Prostate gland (tissue), 2 donors: Measurements from ENCODE around the gene MAP2K3. TPM values are rescaled to one million over a fixed set of nuclear protein-coding genes. Genes with fewer than 3 reads are reported as not detected.

ENCODE experiments used
- DNase-seq: peaks from one replicate; pipeline ENCODE4 v3.0.0-alpha.2; 2019; ENCODE audit warnings: low spot score
- H3K27ac ChIP-seq, 2 donors: fragments of 200-600 bp; sonication (generic); 2 replicates each; pipeline ENCODE4 v1.5.1; 2017 to 2019
- H3K27me3 ChIP-seq: fragments of 200-600 bp; sonication (generic); replicated peaks from 2 replicates; pipeline ENCODE4 v1.5.1; 2019; ENCODE audit not compliant: insufficient read depth
- H3K36me3 ChIP-seq, 2 donors: fragments of 200-600 bp; sonication (generic); 1 replicate in 1 of 2; 2 replicates in 1 of 2; pipeline versions ENCODE4 v1.5.1 to v1.8.1; 2017 to 2019
- H3K4me1 ChIP-seq: fragments of 200-600 bp; sonication (generic); replicated peaks from 2 replicates; pipeline ENCODE4 v1.5.1; 2019
- H3K4me3 ChIP-seq, 2 donors: fragments of 200-600 bp; sonication (generic); 2 replicates each; pipeline ENCODE4 v1.5.1; 2017 to 2019
- H3K9me3 ChIP-seq: fragments of 200-600 bp; sonication (generic); 2 replicates; pipeline ENCODE4 v1.5.1; 2017
- CTCF ChIP-seq, 4 experiments: fragments of 200-600 bp in 2 of 4; fragments of 450-650 bp in 2 of 4; sonication (generic) in 2 of 4; IDR thresholded peaks; 1 replicate in 3 of 4; 2 replicates in 1 of 4; pipeline ENCODE4 v1.5.1; 2016 to 2019; ENCODE audit warnings: antibody characterized with exemption in 4 of 4, mild to moderate bottlenecking in 2 of 4, moderate library complexity in 2 of 4
- POLR2A ChIP-seq: fragments of 450-650 bp; IDR thresholded peaks from one replicate; pipeline ENCODE4 v1.6.1; 2016; ENCODE audit warnings: antibody characterized with exemption, mild to moderate bottlenecking
- POLR2AphosphoS5 ChIP-seq: sonication (generic); formaldehyde crosslinking; IDR thresholded peaks from one replicate; pipeline ENCODE4 v1.6.1; 2017; ENCODE audit warnings: antibody characterized with exemption
- WGBS: methylation state at CpG from one replicate; pipeline ENCODE4 v1.1.5; 2018; 5-methylcytosine and 5-hydroxymethylcytosine counted together
- intact Hi-C: fragments of 100-400 bp; cut with DNase I; formaldehyde crosslinking; loops from one replicate; pipeline ENCODE4 v1.14.2; 2022
- total RNA-seq, 2 donors: library from RNA; depleted of rRNA; stranded (reverse); fragments of >200 nt; gene quantifications; one replicate each; pipeline ENCODE4 v1.1.0, GENCODE V29; 2016

Gene MAP2K3
- total RNA-seq, 2 donors from 2014 or later: 24.0 to 25.9 TPM

- no peaks in the 10 kb centered on the region for H3K27me3 ChIP-seq
- DNase-seq: peak; percentile 92
- no peaks in the 10 kb centered on the region for H3K36me3 ChIP-seq
- H3K4me1 ChIP-seq: peaks cover 5% of the 10 kb centered on the region
- H3K4me3 ChIP-seq: peak overlapping the region; percentile 52
- under 1% methylated on average over 18 of the region's 52 CpGs for WGBS
- intact Hi-C loops: loop anchor here (5.0 kb wide), 2 partner anchors 63 to 148 kb away; partner anchors contain the start of genes DHRS7B and TMEM11
- H3K9me3 ChIP-seq: no peaks in the 10 kb centered on the region
- TF ChIP-seq POLR2A (peak; percentile 67), POLR2AphosphoS5 (peak; percentile 86), CTCF (IDR thresholded peaks at IDR 0.05) (peak in 1 of 4 experiments; percentile 23)
- peak overlapping the region; percentile 25 to 60 for H3K27ac ChIP-seq
Measured at GRCh38 chr17:21275579-21276263, 8.8 kb upstream of the MAP2K3 start.

GRCh38 chr17:21276264-21276588 lies 8.3 kb upstream of the MAP2K3 start:
- Histone ChIP-seq H3K27me3 (no peaks in the 10 kb centered on the region), H3K4me3 (peak overlapping the region; percentile 52), H3K4me1 (peaks cover 5% of the 10 kb centered on the region), H3K27ac (peak overlapping the region in 1 of 2 donors; percentile 25), H3K36me3 (no peaks in the 10 kb centered on the region), H3K9me3 (no peaks in the 10 kb centered on the region)
- no peak for DNase-seq
- WGBS: 13% methylated on average over 14 of the region's 17 CpGs
- intact Hi-C loops: loop anchor here (5.0 kb wide), 2 partner anchors 64 to 149 kb away; partner anchors contain the start of genes DHRS7B and TMEM11
- no peak for TF ChIP-seq CTCF (IDR thresholded peaks at IDR 0.05)
- TF ChIP-seq POLR2A: no peak

- intact Hi-C loops: loop anchor here (5.0 kb wide), 2 partner anchors 65 to 150 kb away; partner anchors contain the start of genes DHRS7B and TMEM11
- peaks cover 5% of the 10 kb centered on the region for H3K4me1 ChIP-seq
Measured at GRCh38 chr17:21277332-21277731, 7.2 kb upstream of the MAP2K3 start.

GRCh38 chr17:21278450-21279197 lies 5.9 kb upstream of the MAP2K3 start:
- Histone ChIP-seq H3K4me3 (no peak overlapping the region), H3K4me1 (peaks cover 5% of the 10 kb centered on the region), H3K36me3 (no peaks in the 10 kb centered on the region), H3K27ac (no peak overlapping the region), H3K9me3 (no peaks in the 10 kb centered on the region), H3K27me3 (no peaks in the 10 kb centered on the region)
- DNase-seq: no peak
- TF ChIP-seq POLR2A: no peak
- peak in 1 of 4 experiments; percentile 36 for TF ChIP-seq CTCF (IDR thresholded peaks at IDR 0.05)
- peak; percentile 66 for TF ChIP-seq POLR2AphosphoS5
- intact Hi-C loops: loop anchor here (5.0 kb wide), 2 partner anchors 66 to 151 kb away; partner anchors contain the start of genes DHRS7B and TMEM11
- 65% methylated on average over 8 of the region's 8 CpGs for WGBS

More at GRCh38 chr17:21277332-21277731, 7.2 kb upstream of the MAP2K3 start:
- Histone ChIP-seq H3K9me3 (no peaks in the 10 kb centered on the region), H3K4me3 (no peak overlapping the region), H3K36me3 (no peaks in the 10 kb centered on the region), H3K27me3 (no peaks in the 10 kb centered on the region), H3K27ac (no peak overlapping the region)
- TF ChIP-seq POLR2AphosphoS5 (no peak), CTCF (IDR thresholded peaks at IDR 0.05) (no peak), POLR2A (no peak)
- DNase-seq: no peak
- 96% methylated on average over 3 of the region's 3 CpGs for WGBS
